Mononuclear cell (primary cell): ENCODE measurements around the gene VAV2. TPM values are rescaled to one million over a fixed set of nuclear protein-coding genes. Genes with fewer than 3 reads are reported as not detected.

Experiments used
- H3K27me3 ChIP-seq: 2 replicates; pipeline ENCODE4 v1.6.0; 2011; ENCODE audit warnings: low read length, control low read depth; ENCODE audit not compliant: insufficient read depth
- H3K4me1 ChIP-seq: 2 replicates; pipeline ENCODE4 v1.5.1; 2011; ENCODE audit warnings: mild to moderate bottlenecking, low read length, control low read depth; ENCODE audit not compliant: insufficient read depth
- H3K4me3 ChIP-seq: 2 replicates; pipeline ENCODE4 v1.5.1; 2011; ENCODE audit warnings: mild to moderate bottlenecking, low read length, moderate library complexity
- H3K9me3 ChIP-seq: 2 replicates; pipeline ENCODE4 v1.5.1; 2011; ENCODE audit warnings: low read depth, mild to moderate bottlenecking, control low read depth, low read length
- total RNA-seq: library from RNA; depleted of rRNA; stranded (reverse); fragments of >200 nt; gene quantifications from one replicate; pipeline ENCODE4 v1.2.3, GENCODE V29; 2012

Gene VAV2
- total RNA-seq, 1 donor: 4.5 TPM

- Histone ChIP-seq H3K4me3 (no peak overlapping the region), H3K27me3 (no peaks in the 10 kb centered on the region), H3K9me3 (no peaks in the 10 kb centered on the region), H3K4me1 (no peaks in the 10 kb centered on the region)
Measured at GRCh38 chr9:133973791-133974630, 18.1 kb downstream of the VAV2 start.

DNA sequence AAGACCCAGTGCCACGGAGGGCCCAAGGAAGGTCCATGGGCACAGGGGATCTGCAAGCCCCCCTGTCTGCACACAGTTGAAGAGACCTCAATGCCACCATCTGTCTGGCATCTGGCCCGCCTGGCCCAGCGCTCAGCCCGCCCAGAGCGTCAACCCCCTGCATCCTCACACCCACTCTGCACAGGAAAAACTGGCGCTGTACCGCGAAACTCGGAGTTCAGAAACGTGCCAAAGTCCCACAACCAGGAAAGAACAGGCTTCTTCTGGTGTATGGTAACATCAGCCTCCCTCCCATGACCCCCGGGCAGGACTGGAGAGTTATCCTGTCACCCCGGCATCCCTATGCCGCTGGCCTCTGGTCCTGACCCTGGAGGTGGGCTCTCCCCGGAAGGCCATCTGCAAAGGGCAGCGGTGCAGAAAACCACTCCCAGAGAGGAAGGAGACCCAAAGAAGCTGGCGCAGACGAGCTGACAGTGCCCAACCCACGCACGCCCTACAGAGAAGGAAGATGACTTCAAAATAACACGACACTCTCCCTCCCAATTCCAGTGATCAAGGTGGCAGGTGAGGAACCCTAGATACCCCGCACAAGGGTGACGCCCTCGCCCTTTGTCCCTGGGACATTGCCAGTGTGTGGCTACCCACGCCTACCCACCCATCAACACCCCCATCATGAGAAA lies 18.9 kb downstream of the VAV2 start:
- no peak overlapping the region for H3K4me3 ChIP-seq
- H3K27me3 ChIP-seq: no peaks in the 10 kb centered on the region
- no peaks in the 10 kb centered on the region for H3K9me3 ChIP-seq
- H3K4me1 ChIP-seq: no peaks in the 10 kb centered on the region

DNA sequence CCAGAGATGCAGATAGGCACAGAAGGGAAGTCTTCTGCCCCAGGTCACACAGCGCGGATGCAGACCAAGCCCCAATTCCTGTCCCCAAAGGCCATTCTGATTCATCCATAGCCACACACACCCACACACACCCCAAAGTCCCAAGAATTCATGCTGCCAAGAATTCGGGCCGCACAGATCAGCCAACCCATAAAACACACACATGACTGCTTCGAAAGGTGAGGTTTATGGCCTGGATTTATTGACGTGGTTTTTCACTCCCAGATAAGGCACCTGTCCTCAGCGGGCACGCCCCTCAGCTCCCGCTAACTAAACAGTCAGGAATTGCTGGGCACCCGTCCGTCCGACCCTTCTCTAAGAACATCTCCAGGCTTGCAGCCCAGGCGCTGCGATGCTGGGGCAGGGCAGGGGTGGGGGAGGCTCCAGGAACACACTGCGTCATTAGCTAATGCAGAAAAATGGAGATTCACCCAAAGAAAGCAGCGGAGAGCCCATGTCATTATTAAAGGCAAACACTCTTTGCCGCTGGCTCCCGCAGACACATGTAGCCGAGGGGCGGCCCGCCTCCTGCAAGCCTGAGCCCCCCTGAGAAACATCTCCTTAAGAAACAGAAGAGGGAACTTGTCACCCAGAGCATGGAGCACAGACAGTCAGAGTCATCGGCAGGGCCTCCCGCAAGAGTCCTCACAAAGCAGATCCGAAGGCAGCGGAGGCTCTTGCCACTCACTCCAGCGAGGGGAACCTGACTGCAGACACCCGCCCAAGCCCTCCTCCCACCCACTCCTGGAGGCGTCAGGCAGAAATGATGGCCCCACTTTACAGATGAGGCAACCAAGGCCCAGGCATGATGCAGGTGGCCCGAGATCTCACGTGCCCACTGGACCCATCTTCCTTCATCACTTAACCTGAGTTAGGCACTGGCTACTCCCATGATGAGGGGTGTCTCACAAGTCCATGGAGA lies 19.9 kb downstream of the VAV2 start:
- Histone ChIP-seq H3K4me1 (no peaks in the 10 kb centered on the region), H3K27me3 (no peaks in the 10 kb centered on the region), H3K4me3 (no peak overlapping the region), H3K9me3 (no peaks in the 10 kb centered on the region)

- H3K9me3 ChIP-seq: no peaks in the 10 kb centered on the region
- no peaks in the 10 kb centered on the region for H3K4me1 ChIP-seq
- no peaks in the 10 kb centered on the region for H3K27me3 ChIP-seq
- no peak overlapping the region for H3K4me3 ChIP-seq
Measured at GRCh38 chr9:133971121-133971951, 20.8 kb downstream of the VAV2 start.

- no peaks in the 10 kb centered on the region for H3K9me3 ChIP-seq
- H3K4me3 ChIP-seq: no peak overlapping the region
- no peaks in the 10 kb centered on the region for H3K27me3 ChIP-seq
- no peaks in the 10 kb centered on the region for H3K4me1 ChIP-seq
Measured at GRCh38 chr9:133970581-133971058, 21.5 kb downstream of the VAV2 start.

- H3K9me3 ChIP-seq: peaks cover under 1% of the 10 kb centered on the region
- no peak overlapping the region for H3K4me3 ChIP-seq
- H3K27me3 ChIP-seq: no peaks in the 10 kb centered on the region
- no peaks in the 10 kb centered on the region for H3K4me1 ChIP-seq
Measured at GRCh38 chr9:133969681-133970580, 22.2 kb downstream of the VAV2 start.

GRCh38 chr9:133968966-133969617 lies 23.0 kb downstream of the VAV2 start:
- H3K4me3 ChIP-seq: no peak overlapping the region
- H3K9me3 ChIP-seq: peaks cover 7% of the 10 kb centered on the region
- no peaks in the 10 kb centered on the region for H3K4me1 ChIP-seq
- no peaks in the 10 kb centered on the region for H3K27me3 ChIP-seq

- no peak overlapping the region for H3K4me3 ChIP-seq
- H3K4me1 ChIP-seq: no peaks in the 10 kb centered on the region
- no peaks in the 10 kb centered on the region for H3K27me3 ChIP-seq
- H3K9me3 ChIP-seq: peaks cover 7% of the 10 kb centered on the region
Measured at GRCh38 chr9:133968428-133968827, 23.7 kb downstream of the VAV2 start.

DNA sequence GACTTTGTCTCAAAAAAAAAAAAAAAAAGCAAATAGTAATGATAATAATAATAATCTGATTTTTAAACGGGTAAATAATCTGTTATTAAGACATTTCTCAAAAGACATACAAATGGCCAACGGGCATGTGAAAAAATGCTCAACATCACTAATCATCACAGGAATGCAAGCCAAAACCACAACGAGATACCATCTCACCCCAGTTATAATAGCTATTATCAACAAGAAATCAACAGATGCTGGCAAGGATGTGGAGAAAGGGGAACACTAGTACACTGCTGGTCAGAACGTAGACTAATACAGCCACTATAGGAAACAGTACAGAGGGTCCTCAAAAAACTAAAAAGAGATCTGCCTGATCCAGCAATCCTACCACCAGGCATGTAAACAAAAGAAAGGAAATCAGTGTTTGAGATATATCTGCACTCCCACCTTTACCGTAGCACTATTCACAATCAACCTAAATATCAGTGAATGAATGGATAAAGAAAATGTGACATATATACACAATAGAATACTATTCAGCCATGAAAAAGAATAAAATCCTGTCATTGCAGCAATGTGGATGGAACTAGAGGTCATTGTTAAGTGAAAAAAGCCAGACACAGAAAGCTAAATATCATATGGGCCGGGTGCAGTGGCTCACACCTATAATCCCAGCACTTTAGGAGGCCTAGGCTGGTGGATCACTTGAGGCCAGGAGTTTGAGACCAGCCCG lies 24.9 kb downstream of the VAV2 start:
- Histone ChIP-seq H3K4me1 (no peaks in the 10 kb centered on the region), H3K4me3 (no peak overlapping the region), H3K27me3 (no peaks in the 10 kb centered on the region), H3K9me3 (peaks cover 7% of the 10 kb centered on the region)

DNA sequence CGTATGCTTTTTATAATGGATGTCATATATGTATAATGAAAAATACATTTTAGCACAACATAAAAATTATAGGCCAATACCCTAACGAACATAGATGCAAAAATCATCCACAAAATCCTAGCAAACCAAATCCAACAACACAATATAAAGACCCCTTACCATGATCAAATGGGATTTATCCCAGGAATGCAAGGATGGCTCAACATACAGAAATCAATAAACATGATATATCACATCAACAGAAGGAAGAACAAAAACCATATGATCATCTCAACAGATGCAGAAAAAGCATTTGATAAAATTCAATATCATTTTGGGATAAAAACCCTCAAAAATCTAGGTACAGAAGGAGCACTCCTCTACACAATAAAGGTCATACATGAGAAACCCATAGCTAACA lies 27.7 kb downstream of the VAV2 start:
- peaks cover 24% of the 10 kb centered on the region for H3K4me1 ChIP-seq
- peaks cover 7% of the 10 kb centered on the region for H3K9me3 ChIP-seq
- no peaks in the 10 kb centered on the region for H3K27me3 ChIP-seq
- no peak overlapping the region for H3K4me3 ChIP-seq

- Histone ChIP-seq H3K27me3 (no peaks in the 10 kb centered on the region), H3K4me1 (peaks cover 34% of the 10 kb centered on the region), H3K4me3 (no peak overlapping the region), H3K9me3 (peaks cover 7% of the 10 kb centered on the region)
Measured at GRCh38 chr9:133963166-133963565, 29.0 kb downstream of the VAV2 start.

DNA sequence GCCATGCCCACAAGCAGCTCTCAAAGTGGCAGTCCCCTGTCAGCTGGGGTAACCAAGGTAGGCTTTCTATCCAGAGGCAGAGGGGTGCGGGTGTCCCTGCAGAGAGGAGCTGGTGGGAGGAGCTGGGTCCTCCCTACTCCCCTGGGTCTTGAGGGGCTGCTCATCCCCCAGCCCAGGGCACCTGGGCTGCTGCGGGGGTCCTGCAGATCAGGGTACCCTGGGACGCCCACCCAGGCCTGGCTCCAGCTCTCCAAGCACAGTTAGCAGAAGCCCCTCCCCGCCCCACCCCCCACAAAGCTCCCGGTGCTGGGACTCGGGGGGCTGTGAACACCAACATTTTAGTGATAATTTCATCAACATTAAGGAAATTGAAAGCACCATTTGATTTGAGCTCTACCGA lies 29.8 kb downstream of the VAV2 start:
- H3K9me3 ChIP-seq: peaks cover 7% of the 10 kb centered on the region
- H3K4me1 ChIP-seq: peaks cover 34% of the 10 kb centered on the region
- H3K27me3 ChIP-seq: no peaks in the 10 kb centered on the region
- H3K4me3 ChIP-seq: no peak overlapping the region
